Endothelial cell of umbilical vein (primary cell): ENCODE data around the gene NLGN1. TPM values are rescaled to one million over a fixed set of nuclear protein-coding genes. Genes with fewer than 3 reads are reported as not detected.

ENCODE experiments used
- BruUV-seq: library from RNA; stranded (reverse); fragments of 400-500 nt; replicated peaks from 2 replicates; lab custom pipeline; 2021; lab: Mats Ljungman, UMichigan
- CTCF ChIA-PET: fragments of 300-600, 350-600 bp; sonication (Branson Sonifier 250); formaldehyde crosslinking; loops from one replicate; lab custom pipeline; 2021; ENCODE audit warnings: antibody characterized with exemption, inconsistent platforms; lab: Charles Lee
- POLR2A ChIA-PET: fragments of 300-600, 350-600 bp; sonication (Branson Sonifier 250); formaldehyde crosslinking; loops from one replicate; lab custom pipeline; 2021; ENCODE audit warnings: antibody characterized with exemption, inconsistent platforms; lab: Charles Lee
- DNase-seq: peaks from one replicate; pipeline ENCODE4 v3.0.0-alpha.2; 2011; ENCODE audit warnings: low read depth, low spot score
- FAIRE-seq: peaks from 2 replicates; lab custom pipeline; 2011; peaks lifted over from hg19 to GRCh38; lab: Jason Lieb, UNC
- H2AFZ ChIP-seq: 2 replicates; pipeline ENCODE4 v1.6.0; 2012; ENCODE audit warnings: low read depth, low read length, control low read depth, inconsistent platforms
- H3K27ac ChIP-seq: 2 replicates; pipeline ENCODE4 v1.5.1; 2011; ENCODE audit warnings: low read depth, mild to moderate bottlenecking, control low read depth, low read length, moderate library complexity; ENCODE audit not compliant: insufficient read depth
- H3K27me3 ChIP-seq, 2 experiments: 2 replicates each; pipeline versions ENCODE4 v1.6.0 to v1.6.1; 2011; ENCODE audit warnings: low read length in 2 of 2, mixed read lengths in 1 of 2; ENCODE audit not compliant: control insufficient read depth in 2 of 2, insufficient read depth in 2 of 2
- H3K36me3 ChIP-seq, 2 experiments: 2 replicates in 1 of 2; 3 replicates in 1 of 2; pipeline ENCODE4 v1.5.1; 2011; ENCODE audit warnings: low read length in 2 of 2, mild to moderate bottlenecking in 1 of 2, moderate library complexity in 1 of 2; ENCODE audit not compliant: control insufficient read depth in 2 of 2, insufficient read depth in 2 of 2; ENCODE audit errors: extremely low read depth in 1 of 2
- H3K4me1 ChIP-seq: 3 replicates; pipeline ENCODE4 v1.5.1; 2011; ENCODE audit warnings: mild to moderate bottlenecking, low read length; ENCODE audit not compliant: control insufficient read depth, insufficient read depth; ENCODE audit errors: extremely low read depth
- H3K4me2 ChIP-seq: 2 replicates; pipeline ENCODE4 v1.6.1; 2011; ENCODE audit warnings: low read length, control low read depth, mixed read lengths; ENCODE audit not compliant: insufficient read depth
- H3K4me3 ChIP-seq, 3 experiments: fragments of 200-600 bp in 1 of 3; sonication (generic), shearing (Covaris generic) in 1 of 3; replicated peaks in 1 of 3; 2 replicates each; pipeline ENCODE4 v1.5.1; 2011 to 2016; ENCODE audit warnings: control low read depth in 3 of 3, low read length in 3 of 3, mild to moderate bottlenecking in 2 of 3, inconsistent platforms in 1 of 3, low read depth in 1 of 3, moderate library complexity in 1 of 3; ENCODE audit not compliant: insufficient read depth in 1 of 3
- H3K79me2 ChIP-seq: 2 replicates; pipeline ENCODE4 v1.6.0; 2012; ENCODE audit warnings: low read length, inconsistent platforms; ENCODE audit not compliant: control insufficient read depth, insufficient read depth
- H3K9ac ChIP-seq: replicated peaks from 2 replicates; pipeline ENCODE3; 2011; ENCODE audit warnings: low read length, control low read depth; ENCODE audit not compliant: insufficient read depth; ENCODE audit errors: extremely low read depth
- H3K9me1 ChIP-seq: replicated peaks from 3 replicates; pipeline ENCODE4 v1.6.0; 2011; ENCODE audit warnings: mild to moderate bottlenecking, low read length; ENCODE audit not compliant: control insufficient read depth, insufficient read depth; ENCODE audit errors: extremely low read depth
- H3K9me3 ChIP-seq: replicated peaks from 2 replicates; pipeline ENCODE4 v1.5.1; 2012; ENCODE audit warnings: low read length, inconsistent platforms; ENCODE audit not compliant: control insufficient read depth, insufficient read depth
- H4K20me1 ChIP-seq: replicated peaks from 2 replicates; pipeline ENCODE3; 2011; ENCODE audit warnings: mild to moderate bottlenecking, low read length; ENCODE audit not compliant: control insufficient read depth, insufficient read depth; ENCODE audit errors: extremely low read depth
- CTCF ChIP-seq, 2 donors: IDR thresholded peaks; 1 replicate in 1 of 2; 2 replicates in 1 of 2; pipeline ENCODE4 v1.5.1; 2011; ENCODE audit warnings: low read length in 2 of 2, mild to moderate bottlenecking in 2 of 2, moderate library complexity in 2 of 2, control low read depth in 1 of 2, inconsistent platforms in 1 of 2, low read depth in 1 of 2; ENCODE audit not compliant: insufficient read depth in 1 of 2; ENCODE audit errors: extremely low read depth in 1 of 2
- EZH2 ChIP-seq: IDR thresholded peaks from 2 replicates; pipeline ENCODE4 v1.6.1; 2012; ENCODE audit warnings: borderline replicate concordance, low read depth, mild to moderate bottlenecking, moderate library complexity, low read length, inconsistent platforms; ENCODE audit not compliant: severe bottlenecking
- FOS ChIP-seq: IDR thresholded peaks from 2 replicates; pipeline ENCODE4 v1.6.1; 2011; ENCODE audit warnings: mild to moderate bottlenecking, low read length, moderate library complexity, borderline replicate concordance; ENCODE audit not compliant: insufficient read depth
- GATA2 ChIP-seq: IDR thresholded peaks from 2 replicates; pipeline ENCODE4 v1.7.0; 2011; ENCODE audit warnings: low read depth, mild to moderate bottlenecking, moderate library complexity, mixed read lengths, low read length; ENCODE audit not compliant: insufficient read length, insufficient read depth
- JUN ChIP-seq: IDR thresholded peaks from 2 replicates; pipeline ENCODE4 v1.6.1; 2011; ENCODE audit warnings: borderline replicate concordance, low read depth; ENCODE audit not compliant: insufficient read length, insufficient read depth
- MAX ChIP-seq: IDR thresholded peaks from 2 replicates; pipeline ENCODE4 v1.6.1; 2011; ENCODE audit not compliant: insufficient read depth, insufficient read length
- MYC ChIP-seq: IDR thresholded peaks from one replicate; pipeline ENCODE4 v1.6.1; 2011; ENCODE audit warnings: mild to moderate bottlenecking, low read depth, low read length
- POLR2A ChIP-seq: IDR thresholded peaks from 2 replicates; pipeline ENCODE4 v1.6.1; 2012; ENCODE audit warnings: low read depth, mild to moderate bottlenecking, control low read depth, low read length
- POLR2AphosphoS5 ChIP-seq: IDR thresholded peaks from 2 replicates; pipeline ENCODE4 v1.6.1; 2012; ENCODE audit warnings: low read depth, mild to moderate bottlenecking, control low read depth, low read length, moderate library complexity; ENCODE audit not compliant: insufficient read depth
- dilution Hi-C: fragments of 300-500 bp; cut with MboI; formaldehyde crosslinking; loops from one replicate; pipeline ENCODE4 v1.15.0; 2019; ENCODE audit warnings: low sequenced_read_pairs; ENCODE audit not compliant: extremely low pct_ligation_motif_present
- intact Hi-C: fragments of 100-400 bp; cut with micrococcal nuclease; formaldehyde crosslinking; loops from one replicate; pipeline ENCODE4 v1.10.0; 2022
- polyA plus RNA-seq, 4 experiments: library from polyadenylated mRNA; depleted of rRNA in 3 of 4; stranded (reverse) in 3 of 4; unstranded in 1 of 4; fragments of >200 nt; gene quantifications; 2 replicates each; pipeline versions ENCODE4 v1.2.1 to v1.2.3, GENCODE V29; 2011 to 2012; ENCODE audit warnings: missing spikeins in 1 of 4
- total RNA-seq: library from RNA; stranded (reverse); gene quantifications from 2 replicates; pipeline ENCODE4 v1.2.3, GENCODE V29; 2021

Gene NLGN1
- total and polyA plus RNA-seq, 2 donors (not counting 3 experiments of a cell fraction or from before 2014, with no cell fraction given), result 7.9 to 16.3 TPM

GRCh38 chr3:173976281-173976680 is 578.7 kb downstream of the NLGN1 start:
- H3K79me2 ChIP-seq, result no peaks in the 10 kb centered on the region
- no peak overlapping the region for H3K4me3 ChIP-seq
- H2AFZ ChIP-seq, result no peak overlapping the region
- H3K4me1 ChIP-seq, result no peaks in the 10 kb centered on the region
- no peak overlapping the region for H3K4me2 ChIP-seq
- H3K36me3 ChIP-seq, result no peaks in the 10 kb centered on the region
- no peaks in the 10 kb centered on the region for H3K9me3 ChIP-seq
- DNase-seq (no peak), FAIRE-seq (no peak)
- H3K9ac ChIP-seq, result no peak overlapping the region
- H4K20me1 ChIP-seq, result no peaks in the 10 kb centered on the region
- H3K27me3 ChIP-seq, result no peaks in the 10 kb centered on the region
- intact Hi-C loops (no loop called here), dilution Hi-C loops (no loop called here)
- H3K27ac ChIP-seq, result no peak overlapping the region
- TF ChIP-seq FOS (no peak), GATA2 (no peak), MAX (no peak), CTCF (IDR thresholded peaks at IDR 0.05; ENCODE audit: extremely low read depth in 1 of 2, insufficient read depth in 1 of 2, low read depth in 1 of 2, low read length in 2 of 2) (no peak), POLR2A (no peak), JUN (no peak), POLR2AphosphoS5 (no peak), MYC (no peak), EZH2 (no peak)
- no TSS peak for BruUV-seq
- ChIA-PET POLR2A (no interaction called here), CTCF (interaction anchor here (0.7 to 0.8 kb wide), 2 partner anchors 13 to 44 kb away, joined by 3 read pairs; no protein-coding TSS in a partner anchor)
- H3K9me1 ChIP-seq, result no peaks in the 10 kb centered on the region
